Left ventricle myocardium inferior (tissue), 1 donor: ENCODE data around the gene PLIN3. TPM values are rescaled to one million over a fixed set of nuclear protein-coding genes. Genes with fewer than 3 reads are reported as not detected.

Experiments
- DNase-seq: peaks from one replicate; pipeline ENCODE4 v3.0.0-alpha.2; 2020
- H3K27ac ChIP-seq: fragments of 200-600 bp; replicated peaks from 2 replicates; pipeline ENCODE4 v1.8.0; 2021
- H3K27me3 ChIP-seq: fragments of 200-600 bp; 2 replicates; pipeline ENCODE4 v1.8.0; 2021; ENCODE audit warnings: low read depth
- H3K36me3 ChIP-seq: fragments of 200-600 bp; 2 replicates; pipeline ENCODE4 v1.8.0; 2021
- H3K4me1 ChIP-seq: fragments of 200-600 bp; 2 replicates; pipeline ENCODE4 v1.8.0; 2021
- H3K4me3 ChIP-seq: fragments of 200-600 bp; 2 replicates; pipeline ENCODE4 v1.8.0; 2021; ENCODE audit warnings: mild to moderate bottlenecking, moderate library complexity
- H3K9me3 ChIP-seq: fragments of 200-600 bp; replicated peaks from 2 replicates; pipeline ENCODE4 v1.8.0; 2021
- CTCF ChIP-seq: fragments of 200-600 bp; IDR thresholded peaks from 2 replicates; pipeline ENCODE4 v1.8.0; 2021; ENCODE audit warnings: antibody characterized with exemption, mild to moderate bottlenecking, borderline replicate concordance
- intact Hi-C: fragments of 100-400 bp; cut with micrococcal nuclease; formaldehyde crosslinking; loops from one replicate; pipeline ENCODE4 v1.11.0; 2022
- long read RNA-seq: library from polyadenylated mRNA; unstranded; transcript quantifications from one replicate; pipeline ENCODE4 v2.0.0, GENCODE V29; 2021
- total RNA-seq: library from RNA; stranded (reverse); fragmentation: NEBNext Ultra II Directional; extraction: Animal tissue kit (Norgen Biotek cat#: 25700); gene quantifications from one replicate; pipeline ENCODE4 v1.2.1, GENCODE V29; 2021
- donor health status: DM: no; HTN: yes; CAD: no; lungs with severe emphysema.

PLIN3 gene
- total RNA-seq: 26.7 TPM
- long read RNA-seq, transcript PLIN3-201 (8 exons, 2,333 nt): major isoform, 106 of 130 reads
- long read RNA-seq, partial matches to known transcripts: 15 of 130 reads
- long read RNA-seq, other reads (novel, unspliced or antisense): 7 of 130 reads

GRCh38 chr19:4867534-4868285, at the start of gene PLIN3:
Gene PLIN3, minus strand, starts transcription at chr19:4867667. Its CDS starts 6,273 bp downstream, at chr19:4861394.
- Histone ChIP-seq H3K9me3 (no peaks in the 10 kb centered on the region), H3K27ac (peak within 1 kb of the TSS; percentile 86), H3K4me3 (peak within 1 kb of the TSS; percentile 94), H3K27me3 (no peaks in the 10 kb centered on the region), H3K4me1 (peaks cover 20% of the 10 kb centered on the region), H3K36me3 (no peaks in the 10 kb centered on the region)
- DNase-seq: peak; percentile 98
- intact Hi-C loops: no loop called here
- no peak for TF ChIP-seq CTCF

GRCh38 chr19:4916292-4917082, 49.0 kb upstream of the PLIN3 start:
- Histone ChIP-seq H3K4me1 (peaks cover 8% of the 10 kb centered on the region), H3K27ac (no peak overlapping the region), H3K27me3 (no peaks in the 10 kb centered on the region), H3K9me3 (no peaks in the 10 kb centered on the region), H3K36me3 (no peaks in the 10 kb centered on the region), H3K4me3 (peak overlapping the region; percentile 37)
- DNase-seq: no peak
- intact Hi-C loops: no loop called here
- TF ChIP-seq CTCF: no peak

GRCh38 chr19:4914736-4915501, 47.5 kb upstream of the PLIN3 start:
- Histone ChIP-seq H3K4me1 (peaks cover 21% of the 10 kb centered on the region), H3K9me3 (no peaks in the 10 kb centered on the region), H3K27me3 (no peaks in the 10 kb centered on the region), H3K36me3 (no peaks in the 10 kb centered on the region), H3K27ac (no peak overlapping the region), H3K4me3 (no peak overlapping the region)
- DNase-seq: no peak
- intact Hi-C loops: loop anchor here (5.0 kb wide), 1 partner anchor 108 kb away; no protein-coding TSS in a partner anchor
- no peak for TF ChIP-seq CTCF

- no peaks in the 10 kb centered on the region for H3K9me3 ChIP-seq
- no peak for DNase-seq
- no peak overlapping the region for H3K27ac ChIP-seq
- H3K27me3 ChIP-seq: peaks cover 5% of the 10 kb centered on the region
- H3K36me3 ChIP-seq: no peaks in the 10 kb centered on the region
- H3K4me3 ChIP-seq: no peak overlapping the region
- TF ChIP-seq CTCF: no peak
- peaks cover 27% of the 10 kb centered on the region for H3K4me1 ChIP-seq
- intact Hi-C loops: loop anchor here (5.0 kb wide), 1 partner anchor 107 kb away; no protein-coding TSS in a partner anchor
Observed at GRCh38 chr19:4913996-4914735, 46.7 kb upstream of the PLIN3 start.
